Measurements from ENCODE around the gene TINCR.

- TF ChIP-seq CTCF (IDR thresholded peaks at IDR 0.05 in 8 of 11, conservative IDR thresholded peaks at IDR 0.05 in 3 of 11) = no peak
- no peak for TF ChIP-seq POLR2A (IDR thresholded peaks at IDR 0.05)
These were observed 28.0 kb upstream of the TINCR start for GRCh38 chr19:5595745-5596144.
